HepG2 (cell line): ENCODE measurements around the gene TRIM66. TPM values are rescaled to one million over a fixed set of nuclear protein-coding genes. Genes with fewer than 3 reads are reported as not detected.

Experiments used
- ATAC-seq: fragments of 200-7000 bp; cut with Tn5 transposase; 3 replicates; pipeline ENCODE4 v1.9.1; 2020; ENCODE audit warnings: mild to moderate bottlenecking, moderate library complexity
- BruUV-seq: library from RNA; stranded (reverse); fragments of 400-500 nt; replicated peaks from 2 replicates; lab custom pipeline; 2021; lab: Mats Ljungman, UMichigan
- CTCF ChIA-PET: fragments of 300-600 bp; formaldehyde crosslinking; extraction: SDS; loops from one replicate; lab custom pipeline; 2021; ENCODE audit warnings: low total read pairs, inconsistent platforms, low intra/inter-chr PET ratio; lab: Yijun Ruan, JAX
- POLR2A ChIA-PET: fragments of 350-600 bp; sonication (Branson Sonifier 250); formaldehyde crosslinking; loops from one replicate; lab custom pipeline; 2020; ENCODE audit warnings: antibody characterized with exemption, inconsistent platforms; lab: Yijun Ruan, JAX
- DNase-seq: peaks from one replicate; pipeline ENCODE4 v3.0.0-alpha.2; 2015; ENCODE audit warnings: low spot score
- FAIRE-seq: peaks from 3 replicates; lab custom pipeline; 2011; peaks lifted over from hg19 to GRCh38; lab: Jason Lieb, UNC
- H2AFZ ChIP-seq: one replicate; pipeline ENCODE4 v1.6.1; 2011; ENCODE audit warnings: low read length, inconsistent platforms
- H3K27ac ChIP-seq: fragments of 300-600 bp; 3 replicates; pipeline ENCODE4 v1.8.0; 2011; ENCODE audit warnings: mixed run types, mild to moderate bottlenecking, mixed read lengths, low read length, inconsistent platforms; ENCODE audit not compliant: insufficient read depth; ENCODE audit errors: extremely low read length
- H3K27me3 ChIP-seq, 2 experiments: fragments of 200-600 bp in 1 of 2; 2 replicates in 1 of 2; 3 replicates in 1 of 2; pipeline versions ENCODE4 v1.6.0 to v1.8.0; 2011; ENCODE audit warnings: low read length in 2 of 2, mild to moderate bottlenecking in 2 of 2, moderate library complexity in 2 of 2, inconsistent platforms in 1 of 2; ENCODE audit not compliant: insufficient read depth in 2 of 2, control insufficient read depth in 1 of 2
- H3K36me3 ChIP-seq, 2 experiments: fragments of 200-600 bp in 1 of 2; replicated peaks in 1 of 2; 2 replicates in 1 of 2; 3 replicates in 1 of 2; pipeline versions ENCODE4 v1.5.1 to v1.8.0; 2011; ENCODE audit warnings: low read length in 2 of 2, inconsistent platforms in 1 of 2; ENCODE audit not compliant: insufficient read depth in 2 of 2, control insufficient read depth in 1 of 2
- H3K4me1 ChIP-seq: 2 replicates; pipeline ENCODE4 v1.5.1; 2012; ENCODE audit warnings: low read length, inconsistent platforms; ENCODE audit not compliant: insufficient read depth
- H3K4me2 ChIP-seq: 2 replicates; pipeline ENCODE4 v1.6.0; 2011; ENCODE audit warnings: low read depth, low read length, inconsistent platforms
- H3K4me3 ChIP-seq, 3 experiments: fragments of 200-600 bp in 1 of 3; sonication (generic), shearing (Covaris generic) in 1 of 3; replicated peaks in 1 of 3; 2 replicates each; pipeline ENCODE4 v1.5.1; 2011 to 2016; ENCODE audit warnings: low read length in 3 of 3, inconsistent platforms in 2 of 3, low read depth in 2 of 3, mild to moderate bottlenecking in 2 of 3, control low read depth in 1 of 3, mixed read lengths in 1 of 3; ENCODE audit not compliant: insufficient read depth in 1 of 3
- H3K79me2 ChIP-seq: one replicate; pipeline ENCODE4 v1.6.1; 2011; ENCODE audit warnings: low read length, inconsistent platforms; ENCODE audit not compliant: insufficient read depth
- H3K9ac ChIP-seq: 2 replicates; pipeline ENCODE4 v1.6.0; 2011; ENCODE audit warnings: mild to moderate bottlenecking, low read depth, low read length, inconsistent platforms; ENCODE audit not compliant: insufficient read depth
- H3K9me3 ChIP-seq: 2 replicates; pipeline ENCODE4 v1.5.1; 2012; ENCODE audit warnings: mild to moderate bottlenecking, low read length
- H4K20me1 ChIP-seq: 2 replicates; pipeline ENCODE4 v1.6.0; 2011; ENCODE audit warnings: inconsistent platforms, mild to moderate bottlenecking, low read length, moderate library complexity; ENCODE audit not compliant: insufficient read depth
- ADNP ChIP-seq: sonication (generic); formaldehyde crosslinking; IDR thresholded peaks from 2 replicates; pipeline ENCODE4 v1.4.0; 2020; ENCODE audit warnings: missing genetic modification reagents
- EZH2 ChIP-seq: conservative IDR thresholded peaks from 2 replicates; pipeline ENCODE4 v1.6.1; 2012; ENCODE audit warnings: mild to moderate bottlenecking, low read depth, low read length, moderate library complexity
- IKZF1 ChIP-seq: fragments of 450-650 bp; IDR thresholded peaks from 2 replicates; pipeline ENCODE4 v1.7.1; 2016
- MAF1 ChIP-seq: sonication (generic); formaldehyde crosslinking; IDR thresholded peaks from 2 replicates; pipeline ENCODE4 v1.5.0; 2020; ENCODE audit warnings: missing genetic modification reagents, borderline replicate concordance
- MATR3 ChIP-seq: sonication (generic); formaldehyde crosslinking; IDR thresholded peaks from 2 replicates; pipeline ENCODE4 v1.4.0; 2020; ENCODE audit warnings: missing genetic modification reagents
- MEF2D ChIP-seq: sonication (generic); formaldehyde crosslinking; IDR thresholded peaks from 2 replicates; pipeline ENCODE4 v1.5.1; 2020; ENCODE audit warnings: mild to moderate bottlenecking, missing genetic modification reagents
- MYPOP ChIP-seq: sonication (generic); formaldehyde crosslinking; IDR thresholded peaks from 2 replicates; pipeline ENCODE4 v1.8.1; 2023; ENCODE audit warnings: mild to moderate bottlenecking, moderate library complexity, missing genetic modification reagents
- NFE2 ChIP-seq: sonication (generic); formaldehyde crosslinking; IDR thresholded peaks from 2 replicates; pipeline ENCODE4 v1.4.0; 2020; ENCODE audit warnings: missing genetic modification reagents
- NR2F1 ChIP-seq, 2 experiments: fragments of 450-650 bp in 1 of 2; formaldehyde crosslinking in 1 of 2; IDR thresholded peaks; 2 replicates each; pipeline versions ENCODE4 v1.5.0 to v1.6.1; 2016 to 2020; ENCODE audit warnings: mild to moderate bottlenecking in 1 of 2, missing compliant biosample characterization in 1 of 2, missing genetic modification reagents in 1 of 2, moderate library complexity in 1 of 2
- RBAK ChIP-seq: sonication (generic); formaldehyde crosslinking; IDR thresholded peaks from 2 replicates; pipeline ENCODE4 v1.5.1; 2020; ENCODE audit warnings: mild to moderate bottlenecking, missing genetic modification reagents
- SNAI1 ChIP-seq: sonication (generic); formaldehyde crosslinking; IDR thresholded peaks from 2 replicates; pipeline ENCODE4 v1.5.0; 2020; ENCODE audit warnings: mild to moderate bottlenecking, missing genetic modification reagents, borderline replicate concordance
- ZNF24 ChIP-seq: fragments of 450-650 bp; IDR thresholded peaks from 2 replicates; pipeline ENCODE4 v1.6.1; 2017; ENCODE audit warnings: antibody characterized with exemption, mild to moderate bottlenecking
- ZNF7 ChIP-seq: IDR thresholded peaks from 2 replicates; pipeline ENCODE4 v1.6.1; 2016; ENCODE audit warnings: missing biosample characterization, missing genetic modification reagents
- ZNF782 ChIP-seq: sonication (generic); formaldehyde crosslinking; IDR thresholded peaks from 2 replicates; pipeline ENCODE4 v1.4.0; 2020; ENCODE audit warnings: missing genetic modification reagents, mild to moderate bottlenecking, borderline replicate concordance
- WGBS: methylation state at CpG from one replicate; pipeline ENCODE4 v1.1.6; 2017; ENCODE audit warnings: low lambda C conversion rate; 5-methylcytosine and 5-hydroxymethylcytosine counted together
- in situ Hi-C: cut with HindIII; loops from 2 replicates; pipeline ENCODE4 v1.10.0; 2017; ENCODE audit warnings: low pct_unique_long_range_greater_than_20kb; ENCODE audit not compliant: extremely low pct_ligation_motif_present
- intact Hi-C: fragments of 100-400 bp; cut with micrococcal nuclease; formaldehyde crosslinking; loops from one replicate; pipeline ENCODE4 v1.10.0; 2022; ENCODE audit not compliant: unreplicated experiment
- polyA plus RNA-seq, 8 experiments: library from polyadenylated mRNA; depleted of rRNA in 3 of 8; stranded (reverse) in 7 of 8; unstranded in 1 of 8; fragments of >200 nt; fragmentation: Illumina TruSeq in 4 of 8; extraction: Trizol in 4 of 8; gene quantifications; 2 replicates each; pipeline versions ENCODE4 v1.2.1 to v1.2.3, GENCODE V29; 2011 to 2016; ENCODE audit warnings: low read depth in 4 of 8, missing spikeins in 1 of 8, mixed read lengths in 1 of 8; ENCODE audit not compliant: insufficient read depth in 1 of 8
- total RNA-seq, 5 experiments: library from RNA; depleted of rRNA; stranded (reverse); fragments of >200 nt; fragmentation: Illumina TruSeq; extraction: Trizol; gene quantifications; 2 replicates each; pipeline ENCODE4 v1.2.3, GENCODE V29; 2016; ENCODE audit warnings: low read depth in 1 of 5

TRIM66 gene
- total and polyA plus RNA-seq, 2 of the 13 experiments (the other 11 are each of a cell fraction or from before 2014, with no cell fraction given), result 4.9 to 6.1 TPM

- TF ChIP-seq ADNP (CRISPR knock-in tag) (no peak), SNAI1 (CRISPR knock-in tag) (no peak), ZNF24 (no peak), MYPOP (CRISPR knock-in tag) (no peak), MATR3 (CRISPR knock-in tag) (no peak), NFE2 (no peak), ZNF782 (no peak), MAF1 (CRISPR knock-in tag) (no peak), EZH2 (no peak), ZNF7 (CRISPR knock-in tag) (no peak)
- TF ChIP-seq, all 625 proteins: peak for 0
Observed at GRCh38 chr11:8726395-8726794, 43.9 kb upstream of the TRIM66 start (continued).

- WGBS, result 100% methylated on average over 5 of the region's 7 CpGs
- FAIRE-seq (no peak), DNase-seq (no peak), ATAC-seq (no peak)
- Histone ChIP-seq H4K20me1 (no peaks in the 10 kb centered on the region), H2AFZ (no peak overlapping the region), H3K4me2 (no peak overlapping the region), H3K36me3 (peaks cover 0 to 5% of the 10 kb centered on the region in 2 experiments; a peak in 2 of 5 replicates), H3K79me2 (no peaks in the 10 kb centered on the region), H3K27ac (no peak overlapping the region), H3K27me3 (no peaks in the 10 kb centered on the region), H3K4me1 (peaks cover 34% of the 10 kb centered on the region), H3K4me3 (no peak overlapping the region), H3K9ac (no peak overlapping the region), H3K9me3 (no peaks in the 10 kb centered on the region)
- no peak for TF ChIP-seq MEF2D (CRISPR knock-in tag)
- TF ChIP-seq NR2F1 (CRISPR knock-in tag; IDR thresholded peaks at IDR 0.05), result no peak
- no peak for TF ChIP-seq RBAK (CRISPR knock-in tag)
- no peak for TF ChIP-seq IKZF1
- BruUV-seq, result no TSS peak
- CTCF ChIA-PET, result no interaction called here
- in situ Hi-C loops (no loop called here), intact Hi-C loops (loop anchor here (5.0 kb wide), 1 partner anchor 623 kb away; no protein-coding TSS in a partner anchor)
- POLR2A ChIA-PET, result no interaction called here
Observed at GRCh38 chr11:8724682-8725081, 42.2 kb upstream of the TRIM66 start.
